CD4-positive, alpha-beta T cell treated with Interleukin-17A for 4 hours (primary cell): ENCODE measurements around the gene ANAPC15.

Experiments
- DNase-seq: peaks from one replicate; pipeline ENCODE4 v3.0.0-alpha.2; 2020; ENCODE audit warnings: mixed read lengths

The ANAPC15 gene

DNA sequence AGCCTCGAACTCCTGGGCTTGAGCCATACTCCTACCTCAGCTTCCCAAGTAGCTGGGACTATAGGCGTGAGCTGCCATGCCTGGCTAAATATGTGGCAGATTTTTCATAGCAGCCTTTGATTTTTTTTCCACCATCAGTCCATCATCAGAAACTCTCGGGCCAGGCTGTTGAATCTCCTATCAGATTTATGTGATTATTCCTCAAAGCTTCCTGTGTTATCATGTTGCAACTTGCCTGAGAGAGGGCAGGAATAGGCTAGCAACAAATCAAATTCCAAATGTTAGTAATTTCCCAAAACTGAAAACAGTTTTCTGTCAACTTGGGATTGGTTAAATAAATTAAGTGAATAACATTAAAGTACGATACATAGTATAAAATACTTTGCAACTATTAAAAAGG is 28.4 kb downstream of the ANAPC15 start:
- no peak for DNase-seq

DNA sequence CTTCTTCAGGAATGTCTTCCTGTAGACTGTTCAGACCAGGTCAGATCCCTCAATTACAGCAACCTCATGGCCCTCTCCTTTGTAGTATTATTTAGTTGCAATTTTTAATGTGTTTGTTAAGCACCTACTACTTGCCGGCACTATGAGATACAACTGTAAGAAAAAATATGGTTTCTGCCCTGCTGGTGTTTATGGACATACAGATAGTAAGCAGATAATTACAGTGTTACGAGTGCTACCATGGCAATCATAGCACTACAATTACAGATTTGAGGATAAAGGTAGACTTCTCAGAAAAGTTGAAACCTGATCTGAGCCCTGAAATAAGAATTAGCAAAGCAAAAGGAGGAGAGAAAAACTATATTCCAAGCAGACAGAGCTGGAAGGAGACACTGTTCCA is 29.1 kb downstream of the ANAPC15 start:
- DNase-seq, result no peak

DNA sequence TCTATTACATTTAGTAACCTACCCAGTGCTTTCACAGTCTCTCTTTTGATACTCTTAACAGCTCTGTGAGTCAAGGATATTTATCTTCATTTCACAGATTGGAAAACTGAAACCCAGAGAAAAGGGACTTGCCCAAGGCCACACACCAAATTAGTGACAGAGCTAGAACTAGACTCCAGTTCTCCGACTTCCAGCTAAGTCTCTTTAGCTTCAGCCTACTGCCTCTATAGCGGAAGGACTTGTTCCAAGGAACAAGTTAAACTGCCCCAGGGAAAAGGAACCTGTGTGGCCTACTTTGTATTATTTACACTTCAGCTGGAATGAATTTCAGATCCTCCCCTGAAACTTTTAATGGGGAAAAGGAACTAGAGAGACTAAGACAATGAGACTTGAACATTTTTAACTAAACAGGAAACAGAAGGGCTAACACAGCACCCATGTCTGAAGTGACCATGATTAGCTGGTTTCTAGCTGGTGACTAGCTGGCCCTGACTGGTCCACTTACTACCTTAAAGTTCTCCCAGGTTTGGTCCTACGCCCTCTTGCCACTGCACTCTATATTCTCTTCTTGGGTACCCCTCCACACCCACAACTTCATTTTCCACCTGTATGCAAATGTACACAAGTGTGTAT is 30.6 kb downstream of the ANAPC15 start:
- DNase-seq, result no peak

DNA sequence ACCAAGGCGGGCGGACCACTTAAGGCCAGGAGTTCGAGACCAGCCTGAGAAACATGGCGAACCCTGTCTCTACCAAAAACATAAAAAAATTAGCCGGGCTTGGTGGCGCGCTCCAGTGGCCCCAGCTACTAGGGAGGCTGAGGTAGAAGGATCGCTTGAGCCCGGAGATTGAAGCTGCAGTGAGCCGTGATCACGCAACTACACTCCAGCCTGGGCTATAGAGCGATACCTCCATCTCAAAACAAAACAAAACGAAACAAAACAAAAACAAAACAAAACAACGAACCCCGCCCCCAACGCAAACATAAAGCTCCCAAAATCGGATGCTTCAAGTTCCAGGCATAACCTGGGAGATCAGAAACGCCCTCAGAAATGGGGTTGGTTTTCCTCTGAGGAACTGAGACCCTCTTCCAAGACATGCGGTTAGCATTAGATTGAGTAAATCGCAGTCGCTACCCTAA is 31.3 kb downstream of the ANAPC15 start:
- DNase-seq, result no peak

DNA sequence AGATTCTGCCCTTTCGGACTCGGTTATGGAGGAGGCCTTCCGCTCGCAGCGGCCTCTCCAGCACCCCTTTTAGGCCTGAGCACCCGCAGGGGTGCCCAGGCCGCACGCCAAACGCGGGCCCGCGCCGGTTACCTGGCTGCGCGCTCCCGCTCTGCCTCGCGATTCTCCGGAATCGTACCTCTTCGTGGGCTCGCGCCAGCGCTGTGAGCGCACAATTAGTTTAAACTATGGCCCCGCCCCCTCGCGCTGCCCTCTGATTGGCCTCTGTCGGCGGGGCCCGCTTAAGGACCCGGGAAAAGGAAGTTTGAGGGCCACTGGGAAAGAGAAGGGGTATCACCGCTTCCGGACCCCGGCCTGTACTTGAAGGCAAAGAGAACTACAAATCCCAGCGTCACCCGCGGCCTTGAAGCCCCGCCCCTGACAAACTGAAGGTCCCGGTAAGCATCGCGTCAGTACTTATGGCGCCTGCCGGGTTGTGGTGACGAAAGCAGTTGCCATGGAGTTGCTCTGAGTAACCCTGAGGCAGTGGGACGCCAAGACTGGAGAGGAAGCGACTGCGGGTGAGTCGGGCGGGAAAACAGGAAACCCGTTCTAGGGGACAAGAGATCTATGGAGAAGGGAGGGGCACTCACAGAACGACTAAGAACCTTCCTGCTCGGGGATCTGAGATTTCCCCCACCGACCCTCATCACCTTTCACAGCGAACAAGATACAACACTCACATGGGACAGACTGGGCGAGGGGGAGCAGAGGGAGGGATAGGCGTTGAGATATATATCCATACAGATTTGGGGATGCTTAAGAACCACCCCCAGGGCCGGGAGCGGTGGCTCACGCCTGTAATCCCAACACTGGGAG is 31.9 kb downstream of the ANAPC15 start, which contains the start of the genes LRRC51 and NUMA1:
LRRC51 (plus strand) TSS at position 525 of the 858 bp plus-strand sequence. CDS start 8,234 bp downstream, outside the sequence.
NUMA1 (minus strand) TSS at position 217 of the 858 bp plus-strand sequence. CDS start 44,599 bp downstream, outside the sequence.
- DNase-seq, result peak; percentile 99

DNA sequence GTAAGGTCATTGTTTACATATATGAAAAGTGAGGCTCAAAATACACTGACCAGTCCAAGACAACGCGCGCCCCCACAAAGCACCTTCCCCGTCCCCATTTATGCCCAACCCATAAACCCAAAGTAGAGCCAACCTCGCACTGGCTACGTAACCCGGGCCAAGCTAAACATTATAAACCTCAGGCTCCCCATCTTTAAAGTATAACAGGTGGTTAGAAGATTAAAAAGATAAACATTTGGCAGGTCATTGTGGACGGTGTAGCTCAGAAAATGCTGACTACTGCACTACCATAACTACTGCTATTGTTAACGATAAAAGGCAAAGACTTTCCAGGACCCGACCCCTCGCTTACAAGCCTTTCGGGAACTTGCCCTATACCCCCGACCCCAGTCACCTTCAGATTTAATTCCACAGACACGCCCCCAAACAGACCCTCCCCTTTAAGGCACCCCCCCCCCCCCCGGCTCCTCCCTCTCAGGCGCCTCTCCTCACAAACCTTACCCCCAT is 32.6 kb downstream of the ANAPC15 start:
- no peak for DNase-seq

DNA sequence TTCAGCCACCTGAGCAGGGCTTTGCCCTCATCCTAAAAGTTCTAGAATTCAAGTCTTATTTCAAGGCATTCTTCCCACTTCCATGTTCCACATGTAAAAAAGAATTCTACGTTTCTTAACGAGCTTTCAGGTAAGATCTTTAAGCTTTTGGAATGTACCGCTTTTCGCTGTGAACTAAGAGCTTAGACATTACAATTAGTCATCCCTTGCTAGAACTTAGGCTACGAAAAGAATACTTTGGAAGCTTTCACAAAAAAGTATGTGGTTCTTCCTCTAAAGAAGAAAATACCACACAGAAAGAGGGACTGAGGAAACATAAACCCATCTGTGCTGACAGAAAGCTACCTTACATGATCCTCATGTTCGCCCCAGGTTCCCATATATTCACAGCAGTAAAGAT is 34.0 kb downstream of the ANAPC15 start:
- no peak for DNase-seq

DNA sequence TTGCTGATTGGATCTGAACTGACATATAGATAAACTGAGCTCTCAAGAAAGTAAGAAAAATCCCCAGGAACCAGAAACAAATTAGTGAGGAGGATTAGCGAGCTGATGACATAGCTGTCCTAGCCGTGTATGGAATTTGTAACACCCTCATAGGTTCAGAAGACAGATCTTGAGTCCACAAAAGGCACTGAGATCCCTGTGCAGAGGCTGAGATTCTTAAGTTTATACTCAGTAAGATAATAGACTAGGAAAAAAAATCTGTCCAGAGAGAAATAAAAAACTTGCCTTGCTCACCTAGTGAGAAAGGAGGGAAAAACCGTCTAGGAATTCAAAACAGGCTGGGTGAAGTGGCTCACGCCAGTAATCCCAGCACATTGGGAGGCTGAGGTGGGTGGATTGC is 36.7 kb downstream of the ANAPC15 start:
- DNase-seq, result no peak

DNA sequence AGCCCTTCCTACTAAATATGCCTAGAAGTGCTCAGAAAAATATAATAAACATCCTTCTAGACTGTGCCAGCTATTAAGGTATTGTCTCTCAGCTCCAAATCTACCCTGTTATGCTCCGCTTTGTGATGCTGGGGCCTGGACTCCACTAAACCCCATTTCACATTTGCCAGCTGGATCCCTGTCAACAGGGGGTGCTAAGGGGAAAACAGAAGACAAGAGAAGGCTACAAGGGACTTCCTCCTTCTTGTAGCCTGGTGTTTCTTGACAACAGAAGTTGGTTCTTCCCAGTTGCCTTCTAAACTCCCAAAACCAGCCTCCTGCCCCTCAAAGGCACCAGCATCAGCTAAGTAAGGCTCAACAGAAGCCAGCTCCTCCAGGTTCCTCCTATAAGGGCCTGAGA is 37.4 kb downstream of the ANAPC15 start:
- peak; percentile 14 for DNase-seq

DNA sequence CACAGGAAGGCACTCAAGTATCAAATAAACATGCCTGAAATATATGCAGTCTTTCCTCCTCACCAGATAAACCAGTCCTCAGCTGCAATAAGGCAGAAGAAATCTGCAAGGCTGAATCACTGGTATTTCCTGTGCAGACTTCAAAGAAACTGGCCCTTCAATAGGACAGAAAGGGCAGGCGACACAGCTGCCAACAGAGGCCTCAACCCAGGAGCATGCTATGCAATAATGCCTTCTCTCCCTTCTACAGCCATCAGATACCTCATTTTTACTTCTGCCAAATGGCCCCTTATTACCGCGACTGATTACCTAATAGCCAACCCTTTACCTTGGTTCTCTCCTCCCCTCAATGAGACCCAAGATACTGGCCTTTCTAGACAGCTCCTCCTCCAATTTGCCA is 40.1 kb downstream of the ANAPC15 start:
- peak; percentile 30 for DNase-seq

DNA sequence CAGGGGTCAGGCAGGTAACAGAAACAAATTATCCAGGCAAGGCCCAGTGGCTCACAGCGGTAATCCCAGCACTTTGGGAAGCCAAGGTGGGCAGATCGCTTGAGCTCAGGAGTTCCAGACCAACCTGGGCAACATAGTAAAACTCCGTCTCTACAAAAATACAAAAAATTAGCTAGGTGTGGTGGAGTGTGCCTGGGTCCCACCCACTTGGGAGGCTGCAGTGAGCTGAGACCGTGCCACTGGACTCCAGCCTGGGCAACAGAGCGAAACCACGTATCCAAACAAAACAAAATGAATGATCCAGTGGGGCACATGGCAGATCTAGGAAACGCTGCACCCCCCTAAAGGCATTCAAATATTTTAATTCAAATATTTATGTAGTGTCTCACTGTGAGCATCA is 42.0 kb downstream of the ANAPC15 start:
- DNase-seq, result no peak

DNA sequence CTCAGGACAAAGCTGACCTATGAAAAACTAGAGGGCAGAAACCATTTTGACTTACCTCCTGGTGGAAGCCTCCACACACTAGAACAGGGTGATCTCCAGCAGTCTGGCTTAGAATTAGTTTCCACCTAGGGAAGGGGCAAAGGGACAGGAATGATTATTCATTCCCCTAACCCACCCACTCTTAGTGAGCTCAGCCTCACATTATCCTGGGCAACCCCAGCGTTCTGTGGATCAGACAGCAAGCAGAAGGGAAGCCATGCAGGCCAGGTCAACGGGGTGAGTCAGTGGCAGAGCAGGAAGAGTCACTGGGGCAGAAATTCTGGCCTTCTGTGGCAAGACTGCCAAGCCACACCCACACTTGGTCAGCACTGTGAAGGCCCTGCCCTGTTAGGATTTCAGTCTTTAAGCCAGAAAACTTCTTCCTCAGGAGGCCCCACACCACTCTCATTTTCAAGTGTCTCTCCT is 42.7 kb downstream of the ANAPC15 start:
- DNase-seq, result no peak

DNA sequence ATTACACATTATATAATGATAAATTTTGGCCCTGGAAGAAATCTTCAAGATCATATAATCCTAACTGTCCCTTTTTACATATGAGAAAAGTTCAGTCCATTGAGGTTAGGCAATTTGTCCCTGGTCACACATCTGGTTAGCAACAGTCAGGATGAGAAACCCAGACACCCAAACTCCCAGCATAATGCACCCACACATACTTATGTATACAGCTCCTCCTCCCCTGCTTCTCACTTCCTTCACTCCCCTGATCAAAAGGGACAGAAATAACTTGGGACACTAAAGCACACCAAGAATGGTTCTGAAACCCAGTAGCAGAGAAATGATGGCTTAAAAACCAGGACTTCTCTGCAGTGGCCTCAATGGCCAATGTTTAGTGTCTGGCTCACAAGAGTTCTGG is 43.3 kb downstream of the ANAPC15 start:
- no peak for DNase-seq

DNA sequence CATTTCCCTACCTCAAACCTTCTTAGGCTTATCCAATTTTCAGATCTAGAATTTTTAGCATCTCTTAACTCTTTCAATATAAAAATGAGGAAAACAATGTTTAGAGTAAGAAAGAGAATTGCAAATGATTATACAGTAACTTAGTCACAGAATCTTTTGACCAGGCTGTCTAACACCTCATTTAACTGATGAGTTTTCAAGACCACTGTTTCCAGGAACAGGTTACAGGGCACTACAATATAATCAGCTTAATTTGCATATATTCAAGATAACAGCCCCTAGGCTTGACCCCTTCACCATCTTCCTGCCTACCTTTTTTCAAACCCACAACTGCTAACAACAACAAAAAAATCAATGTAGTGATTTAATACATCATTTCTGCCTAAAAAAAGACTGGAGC is 44.8 kb downstream of the ANAPC15 start:
- DNase-seq, result no peak

DNA sequence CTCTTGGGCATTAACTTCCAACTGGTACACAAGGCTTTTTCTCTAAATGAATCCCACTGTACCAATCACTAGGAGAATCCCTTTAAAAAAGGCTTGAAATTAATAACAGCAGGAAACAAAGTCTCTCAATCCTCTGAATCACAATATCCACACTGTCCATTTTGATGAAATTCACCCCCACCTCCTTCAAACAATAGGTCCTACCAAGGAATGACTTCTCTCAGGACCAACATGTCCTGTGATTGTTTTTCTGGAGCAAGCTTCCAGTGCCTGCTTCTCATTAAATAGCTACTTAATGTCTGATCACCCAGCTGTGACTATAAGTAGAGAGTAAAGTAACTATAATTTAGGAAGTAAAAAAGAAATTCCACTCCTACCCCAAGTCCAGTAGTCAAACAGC is 45.2 kb downstream of the ANAPC15 start:
- no peak for DNase-seq

DNA sequence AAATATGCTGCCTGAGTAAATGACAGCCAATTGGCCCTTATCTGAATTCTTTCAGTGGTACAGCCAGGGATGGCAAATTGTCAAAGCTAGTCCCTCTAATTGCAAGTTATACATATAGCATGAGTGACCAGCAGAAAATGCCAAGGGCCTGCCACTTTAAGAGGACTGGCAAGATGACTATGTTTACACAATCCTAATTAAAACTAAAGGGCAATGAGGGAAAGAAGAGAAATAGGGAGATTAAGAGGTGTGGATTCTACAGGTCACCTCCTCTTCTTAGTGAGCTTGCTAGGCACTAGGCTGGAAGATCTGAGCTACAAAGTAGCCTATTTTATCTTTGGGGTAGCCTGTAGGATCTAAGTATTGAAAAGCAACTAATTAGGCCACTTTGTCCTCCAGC is 45.6 kb downstream of the ANAPC15 start:
- no peak for DNase-seq

DNA sequence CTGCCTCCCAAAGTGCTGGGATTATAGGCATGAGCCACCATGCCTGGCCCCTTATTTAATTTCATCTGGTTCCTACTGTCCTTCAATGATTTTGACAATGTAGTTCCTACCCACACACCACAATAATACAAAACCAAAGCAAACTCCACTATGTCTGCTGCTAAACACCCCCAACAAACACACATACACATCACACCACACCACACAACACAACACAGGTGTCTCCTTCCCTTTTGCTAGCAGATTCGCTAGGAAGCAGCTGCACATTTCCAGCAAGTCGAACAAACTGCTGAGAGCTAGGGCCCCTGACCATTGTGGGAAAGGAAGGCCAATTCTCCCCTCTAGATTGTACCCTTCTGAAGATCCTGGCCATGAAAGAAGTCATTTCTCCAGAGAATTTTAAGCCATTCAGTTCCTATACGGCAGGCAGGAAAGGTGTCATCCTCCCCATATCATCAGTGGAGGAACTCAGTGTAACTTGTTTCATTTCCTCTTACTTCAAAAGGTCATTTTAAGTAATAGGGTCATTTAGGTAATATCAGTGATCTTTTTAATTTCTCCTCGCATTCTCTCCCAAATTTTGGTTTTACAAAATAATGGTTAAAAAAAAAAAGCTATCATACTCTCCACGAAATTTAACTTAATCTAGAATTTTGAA is 50.6 kb downstream of the ANAPC15 start:
- no peak for DNase-seq
